Pulmonary artery endothelial cell (primary cell): ENCODE measurements around the gene ZNF672. TPM values are rescaled to one million over a fixed set of nuclear protein-coding genes. Genes with fewer than 3 reads are reported as not detected.
"Not testable (repeated sequence)": the region's sequence is repeated elsewhere in the genome, so short reads cannot be mapped to it uniquely, and the experiment has no call there.

Experiments
- DNase-seq: peaks from one replicate; pipeline ENCODE4 v3.0.0-alpha.2; 2011; ENCODE audit warnings: low read depth, low spot score
- total RNA-seq: library from RNA; depleted of rRNA; stranded (reverse); fragments of >200 nt; gene quantifications from 2 replicates; pipeline ENCODE4 v1.2.3, GENCODE V29; 2014

The ZNF672 gene
- total RNA-seq, 1 donor from 2014 or later: 21.7 TPM

GRCh38 chr1:248853663-248854375 is 15.8 kb downstream of the ZNF672 start:
- DNase-seq: no peak

- DNase-seq: no peak
Measured at GRCh38 chr1:248855580-248855979, 17.6 kb downstream of the ZNF672 start.

- no peak for DNase-seq
Measured at GRCh38 chr1:248856176-248856575, 18.2 kb downstream of the ZNF672 start.

GRCh38 chr1:248857201-248857600 is 19.2 kb downstream of the ZNF672 start:
- no peak for DNase-seq

- DNase-seq: no peak
Measured at GRCh38 chr1:248857749-248858095, 19.7 kb downstream of the ZNF672 start.

- DNase-seq: no peak
Measured at GRCh38 chr1:248858096-248858890, 20.3 kb downstream of the ZNF672 start.

- DNase-seq: peak; percentile 92
Measured at GRCh38 chr1:248858891-248859889, 21.2 kb downstream of the ZNF672 start, which contains the start of gene ZNF692. Gene ZNF692, minus strand, starts transcription at chr1:248859085. Its CDS starts 776 bp downstream, at chr1:248858309.

GRCh38 chr1:248860007-248860406 is 22.0 kb downstream of the ZNF672 start:
- no peak for DNase-seq

- DNase-seq: no peak
Measured at GRCh38 chr1:248861616-248862015, 23.6 kb downstream of the ZNF672 start.

GRCh38 chr1:248862695-248862997 is 24.6 kb downstream of the ZNF672 start:
- DNase-seq: no peak

- no peak for DNase-seq
Measured at GRCh38 chr1:248862998-248863881, 25.2 kb downstream of the ZNF672 start.

- DNase-seq: no peak
Measured at GRCh38 chr1:248871837-248872401, 33.9 kb downstream of the ZNF672 start.

- no peak for DNase-seq
Measured at GRCh38 chr1:248872752-248873408, 34.9 kb downstream of the ZNF672 start.

GRCh38 chr1:248873409-248873992 is 35.5 kb downstream of the ZNF672 start:
- peak; percentile 77 for DNase-seq

- DNase-seq: peak; percentile 49
Measured at GRCh38 chr1:248873993-248874533, 36.0 kb downstream of the ZNF672 start.

- DNase-seq: no peak
Measured at GRCh38 chr1:248881261-248881660, 43.2 kb downstream of the ZNF672 start.

GRCh38 chr1:248882427-248882826 is 44.4 kb downstream of the ZNF672 start:
- DNase-seq: not testable (repeated sequence)

GRCh38 chr1:248884632-248885295 is 46.7 kb downstream of the ZNF672 start:
- DNase-seq: no peak

GRCh38 chr1:248885646-248886045 is 47.6 kb downstream of the ZNF672 start:
- DNase-seq: no peak
